Spleen (tissue), 10 donors: Measurements from ENCODE around the gene CEACAM21. TPM values are rescaled to one million over a fixed set of nuclear protein-coding genes. Genes with fewer than 3 reads are reported as not detected.

Source experiments
- polyA plus RNA-seq, 3 donors: library from polyadenylated mRNA; stranded (reverse); fragments of 200-250 nt; gene quantifications; one replicate each; pipeline ENCODE4 v1.2.1, GENCODE V29; 2013
- total RNA-seq, 7 donors: library from RNA; depleted of rRNA in 3 of 7; stranded (reverse); fragments of >200 nt in 3 of 7; fragmentation: NEBNext Ultra II Directional in 4 of 7; extraction: Animal tissue kit (Norgen Biotek cat#: 25700) in 4 of 7; gene quantifications; one replicate each; pipeline versions ENCODE4 v1.1.0 to v1.2.1, GENCODE V29; 2016 to 2021
- donor health status: healthy with polysubstance abuse.
- donor health status: DM: no; HTN: no; CAD: no; lungs with moderate emphysema.
- donor health status: DM: no; HTN: no; CAD: no.
- donor health status: Bipolar disorder and iron deficiency.
- donor health status: healthy.
- donor health status: DM: no; HTN: no; CAD: no.
- donor health status: DM: yes; HTN: yes; CAD: no.

CEACAM21 gene
- total and polyA plus RNA-seq, 10 donors: 10.3 to 22.9 (median 19.2) TPM

Other genes starting within 250 kb of the CEACAM21 start
- gene TGFB1, start 222.2 kb upstream of the CEACAM21 start, total RNA-seq: 100 to 1,000 TPM in 6 of 7 donors, 10 to 100 TPM in 1; 79.3 to 147 (median 130) TPM
- gene TGFB1, start 222.2 kb upstream of the CEACAM21 start, polyA plus RNA-seq: 10 to 100 TPM; 23.0 to 56.0 (median 25.2) TPM
- 10 to 100 TPM in 1 of 7 donors, 1 to 10 TPM in 6; 7.5 to 10.2 (median 8.4) TPM for gene B9D2, start 212.0 kb upstream of the CEACAM21 start, total RNA-seq
- gene B9D2, start 212.0 kb upstream of the CEACAM21 start, polyA plus RNA-seq: 10 to 100 TPM in 2 of 3 donors, 1 to 10 TPM in 1; 8.6 to 11.9 (median 10.5) TPM
- 10 to 100 TPM; 19.3 to 62.0 (median 23.5) TPM for gene TMEM91, start 199.6 kb upstream of the CEACAM21 start, total RNA-seq
- gene TMEM91, start 199.6 kb upstream of the CEACAM21 start, polyA plus RNA-seq: 10 to 100 TPM; 13.4 to 37.1 (median 34.4) TPM
- gene EXOSC5, start 178.8 kb upstream of the CEACAM21 start, total RNA-seq: 10 to 100 TPM; 10.1 to 21.0 (median 14.0) TPM
- 10 to 100 TPM; 32.1 to 53.8 (median 42.3) TPM for gene EXOSC5, start 178.8 kb upstream of the CEACAM21 start, polyA plus RNA-seq
- gene BCKDHA, start 178.3 kb upstream of the CEACAM21 start, total RNA-seq: 10 to 100 TPM; 10.3 to 55.6 (median 28.3) TPM
- 10 to 100 TPM; 28.0 to 34.9 (median 29.9) TPM for gene BCKDHA, start 178.3 kb upstream of the CEACAM21 start, polyA plus RNA-seq
- gene B3GNT8, start 148.8 kb upstream of the CEACAM21 start, total RNA-seq: 10 to 100 TPM in 6 of 7 donors, 1 to 10 TPM in 1; 7.0 to 30.3 (median 11.4) TPM
- gene B3GNT8, start 148.8 kb upstream of the CEACAM21 start, polyA plus RNA-seq: 1 to 10 TPM; 1.8 to 9.8 (median 4.0) TPM
- gene DMAC2, start 136.3 kb upstream of the CEACAM21 start, total RNA-seq: 10 to 100 TPM; 25.6 to 34.4 (median 30.4) TPM
- 10 to 100 TPM; 19.2 to 36.5 (median 27.7) TPM for gene DMAC2, start 136.3 kb upstream of the CEACAM21 start, polyA plus RNA-seq
- gene ERICH4, start 133.0 kb upstream of the CEACAM21 start, total RNA-seq: under 1 TPM in 1 of 7 donors, not detected in 6; 0.65 TPM
- gene ERICH4, start 133.0 kb upstream of the CEACAM21 start, polyA plus RNA-seq: not detected
- 10 to 100 TPM; 11.0 to 76.4 (median 28.4) TPM for gene CEACAM4, start 50.9 kb downstream of the CEACAM21 start, total RNA-seq
- 1 to 10 TPM; 3.3 to 9.0 (median 4.5) TPM for gene CEACAM4, start 50.9 kb downstream of the CEACAM21 start, polyA plus RNA-seq
- gene CEACAM7, start 112.1 kb downstream of the CEACAM21 start, total RNA-seq: not detected
- under 1 TPM in 1 of 3 donors, not detected in 2; 0.13 TPM for gene CEACAM7, start 112.1 kb downstream of the CEACAM21 start, polyA plus RNA-seq
- under 1 TPM in 1 of 7 donors, not detected in 6; 0.60 TPM for gene CEACAM5, start 132.5 kb downstream of the CEACAM21 start, total RNA-seq
- under 1 TPM in 1 of 3 donors, not detected in 2; 0.61 TPM for gene CEACAM5, start 132.5 kb downstream of the CEACAM21 start, polyA plus RNA-seq
- gene CEACAM6, start 179.4 kb downstream of the CEACAM21 start, total RNA-seq: 10 to 100 TPM in 1 of 7 donors, 1 to 10 TPM in 5, under 1 TPM in 1; 0.88 to 14.8 (median 2.4) TPM
- under 1 TPM; 0.27 to 0.48 (median 0.45) TPM for gene CEACAM6, start 179.4 kb downstream of the CEACAM21 start, polyA plus RNA-seq
- gene CEACAM3, start 220.4 kb downstream of the CEACAM21 start, total RNA-seq: 10 to 100 TPM in 5 of 7 donors, 1 to 10 TPM in 2; 3.8 to 31.9 (median 13.5) TPM
- gene CEACAM3, start 220.4 kb downstream of the CEACAM21 start, polyA plus RNA-seq: 1 to 10 TPM in 2 of 3 donors, under 1 TPM in 1; 0.55 to 4.0 (median 1.6) TPM